GM06990 (cell line): ENCODE measurements around the gene ADCYAP1.

Experiments
- DNase-seq: peaks from one replicate; pipeline ENCODE4 v3.0.0-alpha.2; 2011; ENCODE audit not compliant: insufficient read length; ENCODE audit errors: extremely low read depth
- H3K27me3 ChIP-seq: replicated peaks from 2 replicates; pipeline ENCODE4 v1.6.0; 2011; ENCODE audit warnings: low read length; ENCODE audit not compliant: control insufficient read depth, insufficient read depth
- H3K36me3 ChIP-seq: 2 replicates; pipeline ENCODE4 v1.5.1; 2011; ENCODE audit warnings: low read length; ENCODE audit not compliant: control insufficient read depth, insufficient read depth
- H3K4me3 ChIP-seq: replicated peaks from 2 replicates; pipeline ENCODE4 v1.5.1; 2011; ENCODE audit warnings: low read depth, mild to moderate bottlenecking, control low read depth, low read length
- TF ChIP-seq, protein P1 (sequence below): IDR thresholded peaks from 2 replicates; pipeline ENCODE4 v1.5.1; 2011; ENCODE audit warnings: low read length, control low read depth, mild to moderate bottlenecking, inconsistent platforms; ENCODE audit not compliant: insufficient read depth, poor library complexity, severe bottlenecking

ADCYAP1 gene

DNA sequence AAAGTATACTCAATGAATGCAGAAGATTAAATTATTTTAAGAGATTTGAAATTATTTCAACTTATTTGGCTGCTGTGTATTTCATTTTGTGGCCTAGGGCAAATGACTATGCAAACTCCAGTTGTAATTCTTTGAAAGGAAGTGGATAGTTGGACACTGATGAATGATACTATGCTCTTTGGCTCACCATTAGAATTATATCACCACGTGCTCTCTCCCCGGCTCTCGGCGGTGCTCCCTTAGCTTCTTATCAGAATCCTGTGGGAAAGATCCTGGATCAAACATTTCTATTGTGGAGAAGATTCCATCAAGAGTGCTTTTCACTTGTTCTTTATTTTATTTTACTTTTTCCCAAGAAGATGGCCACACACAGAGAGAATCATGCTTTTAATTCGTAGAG is 55.2 kb downstream of the ADCYAP1 start:
- DNase-seq = no peak
- TF ChIP-seq, protein P1, sequence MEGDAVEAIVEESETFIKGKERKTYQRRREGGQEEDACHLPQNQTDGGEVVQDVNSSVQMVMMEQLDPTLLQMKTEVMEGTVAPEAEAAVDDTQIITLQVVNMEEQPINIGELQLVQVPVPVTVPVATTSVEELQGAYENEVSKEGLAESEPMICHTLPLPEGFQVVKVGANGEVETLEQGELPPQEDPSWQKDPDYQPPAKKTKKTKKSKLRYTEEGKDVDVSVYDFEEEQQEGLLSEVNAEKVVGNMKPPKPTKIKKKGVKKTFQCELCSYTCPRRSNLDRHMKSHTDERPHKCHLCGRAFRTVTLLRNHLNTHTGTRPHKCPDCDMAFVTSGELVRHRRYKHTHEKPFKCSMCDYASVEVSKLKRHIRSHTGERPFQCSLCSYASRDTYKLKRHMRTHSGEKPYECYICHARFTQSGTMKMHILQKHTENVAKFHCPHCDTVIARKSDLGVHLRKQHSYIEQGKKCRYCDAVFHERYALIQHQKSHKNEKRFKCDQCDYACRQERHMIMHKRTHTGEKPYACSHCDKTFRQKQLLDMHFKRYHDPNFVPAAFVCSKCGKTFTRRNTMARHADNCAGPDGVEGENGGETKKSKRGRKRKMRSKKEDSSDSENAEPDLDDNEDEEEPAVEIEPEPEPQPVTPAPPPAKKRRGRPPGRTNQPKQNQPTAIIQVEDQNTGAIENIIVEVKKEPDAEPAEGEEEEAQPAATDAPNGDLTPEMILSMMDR = no peak
- Histone ChIP-seq H3K27me3 (no peaks in the 10 kb centered on the region), H3K36me3 (no peaks in the 10 kb centered on the region), H3K4me3 (no peak overlapping the region)
